Testis (tissue), 2 donors: ENCODE measurements around the gene TMEM114.

ENCODE experiments used
- CTCF ChIP-seq, 3 experiments: fragments of 450-650 bp in 2 of 3; fragments of 200-600 bp in 1 of 3; sonication (generic) in 1 of 3; IDR thresholded peaks; one replicate each; pipeline ENCODE4 v1.5.1; 2016 to 2019; ENCODE audit warnings: antibody characterized with exemption in 3 of 3, mild to moderate bottlenecking in 2 of 3, moderate library complexity in 1 of 3
- POLR2A ChIP-seq: fragments of 450-650 bp; IDR thresholded peaks from one replicate; pipeline ENCODE4 v1.6.1; 2017; ENCODE audit warnings: antibody characterized with exemption, mild to moderate bottlenecking, moderate library complexity

DNA sequence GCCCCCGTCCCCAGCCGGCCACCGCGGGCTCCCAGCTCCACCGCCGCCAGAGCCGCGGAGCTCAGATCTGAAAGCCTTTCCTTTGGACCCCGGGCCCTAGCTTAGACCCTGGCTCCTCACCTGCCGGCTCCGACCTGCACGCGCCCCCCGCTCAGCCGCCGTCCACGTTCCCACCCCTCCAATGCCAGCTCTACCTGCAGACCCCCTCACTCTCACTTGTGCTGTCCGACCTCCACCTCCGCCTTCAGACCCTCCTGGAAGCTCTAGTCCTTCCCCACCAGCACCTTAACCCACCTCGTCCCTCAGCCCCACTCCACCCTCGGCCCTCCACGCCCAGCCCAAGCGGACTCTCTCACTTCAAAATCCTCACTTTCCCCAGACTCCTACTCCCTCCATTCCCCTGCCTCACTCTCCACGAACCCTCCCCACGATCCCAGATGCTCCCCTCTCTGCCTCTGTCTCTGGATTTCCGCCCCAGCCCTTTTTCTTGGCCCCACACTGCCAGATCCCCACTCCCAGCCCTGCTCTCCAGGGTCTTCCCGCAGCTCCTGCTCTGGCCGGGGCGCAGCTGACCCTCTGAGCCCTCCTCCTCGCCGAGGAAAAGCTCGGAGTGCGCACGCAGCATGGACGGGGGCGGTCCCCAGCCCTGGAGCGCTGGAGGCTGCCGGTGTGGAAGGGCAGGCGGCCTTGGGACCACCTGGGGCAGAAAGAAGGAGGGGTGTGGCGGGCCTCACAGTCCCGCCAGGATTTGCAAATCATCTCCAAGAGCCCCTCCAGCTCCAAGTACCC lies at the start of gene TMEM114:
- TF ChIP-seq CTCF (IDR thresholded peaks at IDR 0.05) (no peak), POLR2A (no peak)
